Neural progenitor cell (in vitro differentiated cells): ENCODE results near the gene MBIP. TPM values are rescaled to one million over a fixed set of nuclear protein-coding genes. Genes with fewer than 3 reads are reported as not detected.

ENCODE experiments used
- DNase-seq: peaks from one replicate; pipeline ENCODE4 v3.0.0-alpha.2; 2016; ENCODE audit warnings: low spot score
- H2AFZ ChIP-seq: fragments of 200-600 bp; sonication (generic); replicated peaks from 2 replicates; pipeline ENCODE4 v1.6.1; 2016; ENCODE audit warnings: antibody characterized with exemption
- H3F3A ChIP-seq: fragments of 200-600 bp; sonication (generic); 2 replicates; pipeline ENCODE4 v1.6.1; 2016; ENCODE audit warnings: antibody characterized with exemption, low read depth
- H3K27ac ChIP-seq: fragments of 200-600 bp; sonication (generic); 2 replicates; pipeline ENCODE4 v1.5.1; 2016; ENCODE audit warnings: mild to moderate bottlenecking
- H3K27me3 ChIP-seq: fragments of 200-600 bp; sonication (generic); 2 replicates; pipeline ENCODE4 v1.6.1; 2016; ENCODE audit warnings: mild to moderate bottlenecking, moderate library complexity
- H3K36me3 ChIP-seq: fragments of 200-600 bp; sonication (generic); 2 replicates; pipeline ENCODE4 v1.5.1; 2016
- H3K4me1 ChIP-seq: fragments of 200-600 bp; sonication (generic); 2 replicates; pipeline ENCODE4 v1.6.1; 2016; ENCODE audit warnings: mixed run types
- H3K4me2 ChIP-seq: fragments of 200-600 bp; sonication (generic); 2 replicates; pipeline ENCODE4 v1.6.1; 2016
- H3K4me3 ChIP-seq: fragments of 200-600 bp; sonication (generic); 2 replicates; pipeline ENCODE4 v1.5.1; 2016
- H3K79me2 ChIP-seq: fragments of 200-600 bp; sonication (generic); 2 replicates; pipeline ENCODE4 v1.6.1; 2016; ENCODE audit warnings: low read depth
- H3K9ac ChIP-seq: fragments of 200-600 bp; sonication (generic); 2 replicates; pipeline ENCODE4 v1.6.1; 2016
- H3K9me3 ChIP-seq: fragments of 200-600 bp; sonication (generic); 2 replicates; pipeline ENCODE4 v1.5.1; 2016; ENCODE audit warnings: low read depth
- H4K20me1 ChIP-seq: fragments of 200-600 bp; sonication (generic); 2 replicates; pipeline ENCODE4 v1.6.1; 2016; ENCODE audit warnings: low read depth
- H3K27ac Mint-ChIP-seq: 3 replicates; pipeline ENCODE4 v1.8.0; 2021; ENCODE audit warnings: mixed read lengths
- H3K27me3 Mint-ChIP-seq: 2 replicates; pipeline ENCODE4 v1.8.0; 2022; ENCODE audit warnings: low read depth, mild to moderate bottlenecking, inconsistent platforms, moderate library complexity, mixed read lengths; ENCODE audit not compliant: insufficient read depth
- H3K36me3 Mint-ChIP-seq: 3 replicates; pipeline ENCODE4 v1.8.0; 2021; ENCODE audit warnings: mixed read lengths
- H3K4me1 Mint-ChIP-seq: 3 replicates; pipeline ENCODE4 v1.8.0; 2021; ENCODE audit warnings: mixed read lengths
- H3K4me3 Mint-ChIP-seq: 3 replicates; pipeline ENCODE4 v1.8.0; 2021; ENCODE audit warnings: mild to moderate bottlenecking, moderate library complexity, mixed read lengths
- H3K9me3 Mint-ChIP-seq: 3 replicates; pipeline ENCODE4 v1.8.0; 2020; ENCODE audit warnings: mixed read lengths
- CTCF ChIP-seq: fragments of 200-600 bp; sonication (generic); IDR thresholded peaks from 2 replicates; pipeline ENCODE4 v1.5.1; 2017; ENCODE audit warnings: antibody characterized with exemption, mild to moderate bottlenecking
- EZH2 ChIP-seq: fragments of 200-600 bp; sonication (generic); IDR thresholded peaks from 2 replicates; pipeline ENCODE4 v1.6.1; 2017; ENCODE audit warnings: antibody characterized with exemption, mild to moderate bottlenecking, moderate library complexity
- EZH2phosphoT487 ChIP-seq: fragments of 200-600 bp; sonication (generic); IDR thresholded peaks from 2 replicates; pipeline ENCODE4 v1.6.1; 2017; ENCODE audit warnings: antibody characterized with exemption
- total RNA-seq: library from RNA; depleted of rRNA; stranded (reverse); fragments of >200 nt; gene quantifications from 2 replicates; pipeline ENCODE4 v1.2.3, GENCODE V29; 2015; ENCODE audit warnings: low replicate concordance

The MBIP gene
- total RNA-seq, 1 donor from 2014 or later = 49.7 TPM

- peaks cover 45% of the 10 kb centered on the region for H3F3A ChIP-seq
- TF ChIP-seq EZH2phosphoT487 (no peak), CTCF (no peak), EZH2 (no peak)
Observed at GRCh38 chr14:36294543-36294942, 25.9 kb downstream of the MBIP start.

GRCh38 chr14:36293824-36294223 lies 26.6 kb downstream of the MBIP start:
- Mint-ChIP-seq H3K27me3 (no peaks in the 10 kb centered on the region), H3K4me1 (no peaks in the 10 kb centered on the region), H3K27ac (no peak overlapping the region), H3K36me3 (peaks cover 16% of the 10 kb centered on the region), H3K9me3 (no peaks in the 10 kb centered on the region), H3K4me3 (no peak overlapping the region)
- peaks cover 18% of the 10 kb centered on the region for H3K4me1 ChIP-seq
- peaks cover 18% of the 10 kb centered on the region for H3K36me3 ChIP-seq
- no peaks in the 10 kb centered on the region for H3K79me2 ChIP-seq
- no peak overlapping the region for H2AFZ ChIP-seq
- no peak for DNase-seq
- H3K9ac ChIP-seq = no peak overlapping the region
- peaks cover 44% of the 10 kb centered on the region for H3F3A ChIP-seq
- no peaks in the 10 kb centered on the region for H3K27me3 ChIP-seq
- H3K4me3 ChIP-seq = no peak overlapping the region
- TF ChIP-seq EZH2phosphoT487 = no peak
- no peak for TF ChIP-seq EZH2
- no peak for TF ChIP-seq CTCF
- H3K27ac ChIP-seq = no peak overlapping the region
- H3K9me3 ChIP-seq = no peaks in the 10 kb centered on the region
- no peak overlapping the region for H3K4me2 ChIP-seq
- no peaks in the 10 kb centered on the region for H4K20me1 ChIP-seq

More at GRCh38 chr14:36294543-36294942, 25.9 kb downstream of the MBIP start:
- H3K79me2 ChIP-seq = no peaks in the 10 kb centered on the region
- no peak for DNase-seq
- H3K9me3 Mint-ChIP-seq = no peaks in the 10 kb centered on the region
- peaks cover 18% of the 10 kb centered on the region for H3K4me1 ChIP-seq
- H2AFZ ChIP-seq = no peak overlapping the region
- H3K27me3 ChIP-seq = no peaks in the 10 kb centered on the region
- H3K4me1 Mint-ChIP-seq = no peaks in the 10 kb centered on the region
- H3K9me3 ChIP-seq = no peaks in the 10 kb centered on the region
- H3K27me3 Mint-ChIP-seq = no peaks in the 10 kb centered on the region
- no peak overlapping the region for H3K4me2 ChIP-seq
- peaks cover 20% of the 10 kb centered on the region for H3K36me3 Mint-ChIP-seq
- H3K27ac Mint-ChIP-seq = no peak overlapping the region
- H4K20me1 ChIP-seq = no peaks in the 10 kb centered on the region
- H3K4me3 ChIP-seq = no peak overlapping the region
- H3K27ac ChIP-seq = no peak overlapping the region
- no peak overlapping the region for H3K4me3 Mint-ChIP-seq
- peaks cover 23% of the 10 kb centered on the region for H3K36me3 ChIP-seq
- H3K9ac ChIP-seq = no peak overlapping the region

- peaks cover 15% of the 10 kb centered on the region for H3F3A ChIP-seq
- H3K9me3 ChIP-seq = no peaks in the 10 kb centered on the region
- no peak overlapping the region for H3K27ac Mint-ChIP-seq
- H3K4me3 ChIP-seq = no peak overlapping the region
- no peak overlapping the region for H3K4me2 ChIP-seq
- no peak overlapping the region for H3K4me3 Mint-ChIP-seq
- no peaks in the 10 kb centered on the region for H3K9me3 Mint-ChIP-seq
- TF ChIP-seq EZH2 = no peak
- TF ChIP-seq CTCF = no peak
- no peak for TF ChIP-seq EZH2phosphoT487
- peaks cover 4% of the 10 kb centered on the region for H3K36me3 ChIP-seq
- no peaks in the 10 kb centered on the region for H3K27me3 Mint-ChIP-seq
- H3K4me1 Mint-ChIP-seq = peaks cover 23% of the 10 kb centered on the region
- no peaks in the 10 kb centered on the region for H3K27me3 ChIP-seq
- no peak overlapping the region for H3K9ac ChIP-seq
- H2AFZ ChIP-seq = no peak overlapping the region
- H3K27ac ChIP-seq = no peak overlapping the region
- H3K36me3 Mint-ChIP-seq = no peaks in the 10 kb centered on the region
- no peak for DNase-seq
- H3K4me1 ChIP-seq = peaks cover 15% of the 10 kb centered on the region
- no peaks in the 10 kb centered on the region for H4K20me1 ChIP-seq
- H3K79me2 ChIP-seq = no peaks in the 10 kb centered on the region
Observed at GRCh38 chr14:36289954-36290353, 30.5 kb downstream of the MBIP start.
